GM11168 (cell line): ENCODE measurements around the gene FCSK.

Source experiments
- in situ Hi-C: fragments of 300-500 bp; cut with MboI; formaldehyde crosslinking; loops from one replicate; pipeline ENCODE4 v1.12.0; 2022; ENCODE audit warnings: low sequenced_read_pairs; ENCODE audit not compliant: unreplicated experiment

The FCSK gene

DNA sequence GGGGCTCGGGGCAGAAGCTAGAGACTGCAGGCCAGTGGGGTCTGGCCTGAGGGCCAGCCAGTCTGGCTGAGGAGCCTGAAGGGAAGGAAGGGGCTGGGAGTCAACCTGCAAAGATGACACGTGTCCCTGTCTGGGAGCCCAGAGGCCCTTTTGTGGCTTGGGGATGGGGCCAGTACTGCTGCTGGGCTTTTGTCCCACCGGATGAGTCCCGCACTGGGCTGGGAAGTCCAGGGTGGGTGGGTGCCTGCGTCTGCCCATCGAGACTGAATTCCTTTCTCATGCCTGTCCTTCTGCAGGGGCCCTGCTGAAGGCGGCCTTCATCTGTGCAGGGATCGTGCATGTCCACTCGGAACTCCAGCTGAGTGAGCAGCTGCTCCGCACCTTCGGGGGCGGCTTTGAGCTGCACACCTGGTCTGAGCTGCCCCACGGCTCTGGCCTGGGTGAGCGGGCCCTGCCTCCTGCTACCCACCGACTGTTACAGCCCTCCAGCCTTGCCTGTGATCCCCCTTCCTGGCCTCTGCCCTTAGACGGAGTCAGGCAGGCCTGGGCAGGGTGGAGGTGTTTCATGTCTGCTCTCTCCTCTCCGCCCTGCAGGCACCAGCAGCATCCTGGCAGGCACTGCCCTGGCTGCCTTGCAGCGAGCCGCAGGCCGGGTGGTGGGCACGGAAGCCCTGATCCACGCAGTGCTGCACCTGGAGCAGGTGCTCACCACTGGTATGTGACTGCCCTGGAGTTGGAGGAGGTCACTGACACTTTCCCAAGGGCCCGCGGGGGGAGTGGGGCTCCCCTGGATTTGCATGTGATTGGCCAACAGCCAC, 20.9 kb downstream of the FCSK start:
- in situ Hi-C loops, result loop anchor here (10.0 kb wide), 1 partner anchor 80 kb away; no protein-coding TSS in a partner anchor

- in situ Hi-C loops, result loop anchor here (10.0 kb wide), 1 partner anchor 82 kb away; no protein-coding TSS in a partner anchor
Observed at GRCh38 chr16:70476272-70477020, 22.1 kb downstream of the FCSK start.

GRCh38 chr16:70478169-70478568, 23.8 kb downstream of the FCSK start:
- in situ Hi-C loops, result loop anchor here (10.0 kb wide), 1 partner anchor 83 kb away; no protein-coding TSS in a partner anchor

DNA sequence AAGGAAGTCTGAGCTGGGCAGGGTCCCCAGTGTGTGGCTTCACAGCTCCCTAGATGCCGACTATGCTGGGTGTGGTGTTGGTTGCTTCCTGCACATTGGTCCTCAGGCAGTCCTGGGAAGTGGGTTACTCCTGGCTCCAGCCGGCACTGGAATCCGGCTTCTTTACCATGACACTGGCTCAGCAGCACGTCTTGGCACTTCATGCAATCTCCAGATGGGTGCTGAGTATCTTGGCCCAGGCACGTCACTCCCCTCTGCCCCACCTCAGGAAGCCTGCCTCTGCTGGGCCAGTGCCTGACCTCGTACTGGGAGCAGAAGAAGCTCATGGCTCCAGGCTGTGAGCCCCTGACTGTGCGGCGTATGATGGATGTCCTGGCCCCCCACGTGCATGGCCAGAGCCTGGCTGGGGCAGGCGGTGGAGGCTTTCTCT, 24.5 kb downstream of the FCSK start:
- in situ Hi-C loops, result loop anchor here (10.0 kb wide), 1 partner anchor 84 kb away; no protein-coding TSS in a partner anchor

DNA sequence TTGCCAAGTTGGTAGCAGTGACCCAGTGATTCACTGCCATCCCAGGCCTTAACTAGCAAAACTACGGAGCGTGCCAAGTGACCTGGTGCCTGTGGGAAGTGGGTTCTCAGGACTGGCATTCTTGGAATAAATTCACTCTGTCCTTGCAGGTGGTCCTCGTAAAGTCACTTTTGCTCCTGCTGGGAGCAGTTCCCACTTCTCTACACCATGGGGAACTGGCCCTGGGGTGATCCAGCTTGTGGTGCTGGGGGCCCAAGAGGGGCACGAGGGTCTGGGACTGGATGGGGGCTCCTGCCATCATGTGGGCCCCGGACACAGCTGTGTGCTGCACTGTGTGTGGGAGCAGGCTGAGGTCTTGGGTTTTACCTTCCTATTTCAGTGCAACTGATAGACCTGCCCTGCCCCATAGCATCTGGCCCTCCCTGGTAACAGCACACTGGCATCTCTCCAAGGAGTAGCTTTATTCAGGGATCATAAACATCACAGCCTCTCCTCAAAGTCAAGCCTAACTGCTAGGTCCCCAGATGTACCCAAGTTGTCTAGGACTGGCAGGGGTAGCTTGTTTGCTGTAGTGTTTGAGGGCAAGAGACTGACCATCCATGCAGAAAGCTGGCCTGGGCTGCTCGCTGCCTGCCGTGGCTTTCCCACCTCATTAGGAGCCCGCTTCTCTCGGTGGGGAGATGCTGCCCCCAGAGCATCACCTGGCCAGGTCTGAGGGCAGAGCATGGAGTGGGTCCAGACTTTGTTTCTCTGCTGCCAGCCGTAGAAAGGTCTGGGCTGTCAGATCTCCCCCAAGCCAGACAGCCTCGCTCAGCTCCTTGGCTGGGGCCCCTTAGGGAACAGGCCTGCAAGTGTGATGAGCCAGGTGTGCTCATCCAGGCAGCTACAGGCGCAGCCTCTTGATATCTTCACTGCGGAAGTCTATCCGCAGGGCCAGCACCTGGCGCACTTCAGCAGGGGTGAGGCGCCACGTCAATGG, 26.0 kb downstream of the FCSK start:
- in situ Hi-C loops, result no loop called here

DNA sequence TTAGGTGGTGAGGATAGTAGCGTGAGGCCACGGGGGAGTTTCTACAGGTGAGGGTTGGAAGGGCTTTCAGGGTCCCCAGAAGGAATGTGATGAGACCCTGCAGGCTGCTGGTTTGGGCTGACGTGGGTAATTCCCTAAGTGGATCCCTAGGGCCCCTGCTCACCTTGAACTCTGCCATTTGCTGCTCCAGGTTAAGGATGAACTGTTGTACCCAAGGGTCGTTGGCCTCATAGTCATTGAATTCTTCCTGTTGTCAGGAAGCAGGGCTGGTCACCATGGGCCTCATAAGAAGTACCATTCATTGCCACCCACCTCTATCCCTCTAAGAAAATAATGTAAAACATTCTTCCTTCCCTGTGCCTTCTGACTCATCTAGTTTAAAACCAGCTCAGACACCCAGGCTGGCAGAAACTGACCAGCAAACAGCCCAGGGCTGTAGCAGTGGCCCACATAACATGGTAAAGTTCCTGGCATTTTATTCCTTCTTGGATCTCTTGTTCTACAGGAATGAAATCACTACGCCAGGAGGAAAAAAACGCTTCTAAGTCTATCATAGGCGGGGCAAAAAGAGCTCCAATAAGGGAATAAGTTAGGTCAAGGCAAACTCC, 27.6 kb downstream of the FCSK start:
- in situ Hi-C loops, result no loop called here

GRCh38 chr16:70482624-70483023, 28.2 kb downstream of the FCSK start:
- in situ Hi-C loops, result no loop called here

- in situ Hi-C loops, result no loop called here
Observed at GRCh38 chr16:70483426-70483825, 29.0 kb downstream of the FCSK start.

GRCh38 chr16:70484867-70485266, 30.5 kb downstream of the FCSK start:
- in situ Hi-C loops, result no loop called here

DNA sequence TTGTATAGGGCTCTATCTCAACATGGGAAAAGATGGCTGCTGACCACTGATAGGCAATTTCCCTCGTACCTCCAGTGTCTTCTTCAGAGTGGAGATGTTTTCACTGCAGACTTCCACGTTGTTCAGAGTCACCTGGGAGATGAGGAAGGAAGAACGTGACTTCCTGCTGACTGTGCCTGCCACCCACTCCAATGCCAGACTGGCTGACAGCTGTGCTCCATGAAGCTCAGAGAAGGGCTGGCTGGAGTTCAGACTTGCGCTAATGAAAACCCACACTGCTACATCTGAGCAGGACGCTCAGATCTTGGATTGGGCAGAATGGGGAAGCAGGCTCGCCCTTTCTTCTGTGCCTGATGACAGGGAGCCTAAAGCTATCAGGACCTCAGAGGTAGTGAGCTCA, 35.9 kb downstream of the FCSK start:
- in situ Hi-C loops, result no loop called here

- in situ Hi-C loops, result no loop called here
Observed at GRCh38 chr16:70493802-70494201, 39.4 kb downstream of the FCSK start.

DNA sequence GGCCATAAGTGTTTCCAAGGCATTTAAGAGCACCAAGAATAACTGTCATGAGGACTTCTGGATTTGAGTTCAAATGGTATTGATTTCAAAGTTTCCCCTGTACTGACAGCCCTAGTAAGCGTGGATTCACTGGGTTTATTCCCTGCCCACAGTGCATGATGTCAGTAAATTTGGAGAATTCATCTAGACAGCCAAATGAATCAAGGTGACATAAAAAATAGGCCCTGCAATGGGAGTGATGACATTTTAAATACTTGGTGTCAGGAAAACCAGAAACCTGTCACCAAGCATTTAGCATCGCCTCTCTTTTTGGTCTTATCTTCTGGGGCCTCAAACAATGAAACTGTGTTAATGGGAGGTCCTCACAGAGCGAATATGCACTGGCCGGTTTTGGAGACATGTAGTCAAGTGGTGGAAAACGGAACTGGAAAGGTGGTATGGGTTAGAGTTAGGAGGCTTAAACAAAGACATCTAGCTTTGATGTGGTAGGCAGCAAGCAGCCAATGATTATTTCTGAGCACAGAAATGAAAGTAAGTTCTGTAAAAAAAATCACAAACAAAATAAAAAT, 39.9 kb downstream of the FCSK start:
- in situ Hi-C loops, result no loop called here

- in situ Hi-C loops, result no loop called here
Observed at GRCh38 chr16:70494777-70495176, 40.4 kb downstream of the FCSK start.

DNA sequence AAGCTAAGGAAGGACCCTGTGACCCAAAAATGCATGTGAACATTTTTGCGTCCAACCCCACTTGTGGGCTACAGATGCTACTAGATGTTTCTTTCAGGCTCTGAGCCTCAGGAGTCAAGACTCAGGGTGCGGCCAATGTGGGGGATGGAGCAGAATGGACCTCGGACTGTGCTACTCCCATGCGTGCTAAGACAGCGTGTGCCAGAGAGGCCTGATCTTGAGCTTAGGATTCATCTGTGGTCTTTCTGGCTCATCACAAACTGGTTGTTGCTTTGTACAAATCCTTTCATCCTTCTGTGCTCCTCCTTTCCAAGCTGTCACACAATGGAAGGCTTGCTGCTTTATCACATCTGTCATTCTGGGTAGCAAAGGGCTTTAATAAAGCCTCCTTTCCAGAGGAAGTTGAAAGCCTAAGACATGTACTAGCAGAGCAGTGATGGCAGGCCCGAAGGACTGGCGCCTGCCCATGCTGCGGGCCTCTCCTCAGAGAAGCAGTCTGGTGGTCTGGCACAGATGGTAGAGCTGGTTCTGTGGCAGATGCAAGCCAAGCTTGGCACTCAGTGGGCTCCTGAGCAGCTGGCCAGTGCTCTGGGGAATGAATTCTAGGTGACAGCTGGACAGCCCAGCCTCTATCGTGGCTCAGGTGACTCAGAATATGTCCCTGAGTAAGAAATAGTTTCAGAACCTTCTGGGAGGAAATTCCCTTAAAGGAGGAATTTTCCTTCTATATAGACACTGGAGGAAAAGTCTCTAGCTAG, 41.2 kb downstream of the FCSK start:
- in situ Hi-C loops, result no loop called here

- in situ Hi-C loops, result no loop called here
Observed at GRCh38 chr16:70496513-70496912, 42.1 kb downstream of the FCSK start.

DNA sequence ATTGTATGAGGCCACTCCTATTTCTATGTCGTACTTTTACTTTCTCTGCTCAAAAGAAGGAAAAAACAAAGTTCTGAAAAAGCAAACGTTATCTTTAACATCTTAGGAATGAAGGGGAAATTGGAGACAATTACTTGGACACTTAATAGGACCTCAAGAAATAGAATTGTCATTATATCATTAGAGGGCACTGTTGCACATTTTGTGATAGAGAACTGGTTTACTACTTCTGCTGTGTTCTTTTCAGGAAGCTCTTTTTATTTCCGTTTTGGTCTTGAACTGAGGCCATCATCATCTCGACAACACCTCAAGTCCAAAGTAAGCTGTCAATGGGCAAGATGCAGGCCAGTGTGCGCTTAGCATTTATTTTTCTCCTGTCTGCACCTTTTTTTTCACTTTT, 54.4 kb downstream of the FCSK start:
- in situ Hi-C loops, result no loop called here

DNA sequence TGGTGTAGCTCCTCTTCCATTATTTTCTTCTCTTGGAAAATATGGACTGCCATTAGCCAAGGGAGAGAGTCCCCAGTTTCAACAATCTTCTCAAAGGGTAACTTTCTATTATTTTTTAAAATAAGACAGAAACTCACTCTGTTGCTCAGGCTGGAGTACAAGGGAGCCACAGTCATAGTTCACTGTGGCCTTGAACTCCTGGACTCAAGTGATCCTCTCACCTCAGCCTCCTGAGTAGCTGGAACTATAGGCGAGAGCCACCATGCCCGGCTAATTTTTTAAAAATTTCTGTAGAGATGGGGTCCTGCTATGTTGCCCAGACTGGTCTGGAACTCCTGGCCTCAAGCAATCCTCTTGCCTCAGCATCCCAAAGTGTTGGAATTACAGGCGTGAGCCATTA, 55.8 kb downstream of the FCSK start:
- in situ Hi-C loops, result no loop called here

- in situ Hi-C loops, result no loop called here
Observed at GRCh38 chr16:70511833-70512232, 57.4 kb downstream of the FCSK start.

DNA sequence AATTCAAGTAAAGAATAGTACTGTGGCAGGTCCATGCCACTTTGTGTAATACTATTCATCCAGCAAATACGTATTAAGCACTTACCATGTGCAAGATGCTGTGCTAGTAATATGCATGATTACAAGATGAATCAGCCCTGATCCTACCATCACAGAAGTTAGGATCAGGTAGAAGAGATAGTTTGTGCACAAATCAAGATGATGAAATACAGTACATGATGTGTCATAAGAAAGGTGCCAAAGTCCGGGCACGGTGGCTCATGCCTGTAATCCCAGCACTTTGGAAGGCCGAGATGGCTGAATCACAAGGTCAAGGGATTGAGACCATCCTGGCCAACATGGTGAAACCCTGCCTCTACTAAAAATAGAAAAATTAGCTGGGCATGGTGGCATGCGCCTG, 58.1 kb downstream of the FCSK start:
- in situ Hi-C loops, result no loop called here
